Endodermal cell (in vitro differentiated cells): Measurements from ENCODE around the gene CNIH2. TPM values are rescaled to one million over a fixed set of nuclear protein-coding genes. Genes with fewer than 3 reads are reported as not detected.
A peak's percentile ranks its signal among the peaks of the same experiment; 100 is the strongest.

Source experiments
- DNase-seq: peaks from one replicate; pipeline ENCODE4 v3.0.0-alpha.2; 2017
- H3K27ac ChIP-seq: 2 replicates; pipeline ENCODE4 v1.5.1; 2013; ENCODE audit warnings: mild to moderate bottlenecking, low read depth, low read length, moderate library complexity
- H3K27me3 ChIP-seq: 2 replicates; pipeline ENCODE4 v1.6.1; 2013; ENCODE audit warnings: mild to moderate bottlenecking, low read length, moderate library complexity; ENCODE audit not compliant: insufficient read depth, control insufficient read depth, poor library complexity, severe bottlenecking
- H3K36me3 ChIP-seq: 2 replicates; pipeline ENCODE4 v1.7.0; 2013; ENCODE audit warnings: mild to moderate bottlenecking, low read length, moderate library complexity; ENCODE audit not compliant: control insufficient read depth, insufficient read depth
- H3K4me1 ChIP-seq: one replicate; pipeline ENCODE4 v1.7.0; 2013; ENCODE audit warnings: low read length; ENCODE audit not compliant: control insufficient read depth, insufficient read depth
- H3K4me3 ChIP-seq: 2 replicates; pipeline ENCODE4 v1.5.1; 2013; ENCODE audit warnings: mild to moderate bottlenecking, low read length, moderate library complexity
- H3K9ac ChIP-seq: 2 replicates; pipeline ENCODE4 v1.6.1; 2013; ENCODE audit warnings: mild to moderate bottlenecking, low read length, moderate library complexity; ENCODE audit not compliant: poor library complexity, severe bottlenecking; ENCODE audit errors: extremely low read depth
- H3K9me3 ChIP-seq: 2 replicates; pipeline ENCODE4 v1.6.1; 2013; ENCODE audit warnings: mild to moderate bottlenecking, low read length, moderate library complexity; ENCODE audit not compliant: control insufficient read depth
- H3K27ac Mint-ChIP-seq: 2 replicates; pipeline ENCODE4 v1.8.0; 2020; ENCODE audit warnings: mixed read lengths
- H3K27me3 Mint-ChIP-seq: 2 replicates; pipeline ENCODE4 v1.8.0; 2021; ENCODE audit warnings: mild to moderate bottlenecking, mixed read lengths; ENCODE audit not compliant: insufficient read depth
- H3K36me3 Mint-ChIP-seq: 2 replicates; pipeline ENCODE4 v1.8.0; 2020; ENCODE audit warnings: low read depth, mixed read lengths
- H3K4me1 Mint-ChIP-seq: 2 replicates; pipeline ENCODE4 v1.8.0; 2020; ENCODE audit warnings: mixed read lengths
- H3K4me3 Mint-ChIP-seq: 2 replicates; pipeline ENCODE4 v1.8.0; 2020; ENCODE audit warnings: mild to moderate bottlenecking, moderate library complexity, mixed read lengths
- H3K9me3 Mint-ChIP-seq: 2 replicates; pipeline ENCODE4 v1.8.0; 2020; ENCODE audit warnings: mild to moderate bottlenecking, mixed read lengths
- CTCF ChIP-seq: fragments of 200-600 bp; sonication (generic); conservative IDR thresholded peaks from 2 replicates; pipeline ENCODE4 v1.5.0; 2021; ENCODE audit warnings: antibody characterized with exemption, mild to moderate bottlenecking
- WGBS, 2 experiments: methylation state at CpG; one replicate each; pipeline versions ENCODE4 v1.1.5 to v1.1.7; 2013; ENCODE audit warnings: missing lambda C conversion rate in 2 of 2, mixed read lengths in 1 of 2; ENCODE audit not compliant: insufficient coverage in 1 of 2, insufficient read length in 1 of 2; 5-methylcytosine and 5-hydroxymethylcytosine counted together
- total RNA-seq, 2 donors: library from RNA; stranded (reverse); fragmentation: NEBNext Ultra II Directional in 1 of 2; extraction: Animal tissue kit (Norgen Biotek cat#: 25700) in 1 of 2; gene quantifications; 2 replicates in 1 of 2; 3 replicates in 1 of 2; pipeline ENCODE4 v1.2.1, GENCODE V29; 2021

CNIH2 gene
- total RNA-seq, 2 donors from 2014 or later, result 3.5 to 3.8 TPM

DNA sequence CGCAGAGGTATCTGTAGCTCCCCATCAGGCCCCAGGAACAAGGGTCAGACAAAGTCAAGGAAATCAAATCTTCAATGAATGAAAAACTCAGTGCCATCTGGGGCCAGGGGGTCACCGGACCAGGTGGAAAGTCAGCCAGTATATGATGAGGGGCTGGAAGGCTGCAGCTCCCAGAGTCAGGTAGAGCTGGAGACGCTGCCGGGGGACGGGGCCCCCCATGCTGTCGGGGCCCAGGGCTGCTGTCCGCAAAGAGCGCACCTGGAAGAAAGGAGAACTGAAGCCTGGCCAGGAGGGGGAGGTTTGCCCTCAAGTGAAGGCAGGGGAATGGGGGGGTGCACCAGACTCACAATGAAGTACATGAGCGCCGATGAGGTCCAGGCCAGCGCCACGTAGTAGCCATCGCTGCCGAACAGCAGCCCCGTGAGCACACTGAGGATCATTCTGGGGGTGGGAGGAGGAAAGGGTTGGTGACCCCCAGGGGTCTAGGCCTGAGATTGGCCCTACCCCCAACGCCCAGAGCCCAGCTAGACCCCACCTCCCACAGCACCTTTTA is 6.6 kb downstream of the CNIH2 start:
- Histone ChIP-seq H3K27ac (no peak overlapping the region), H3K9ac (no peak overlapping the region), H3K27me3 (peaks cover 6% of the 10 kb centered on the region), H3K36me3 (peaks cover 26% of the 10 kb centered on the region), H3K4me3 (no peak overlapping the region), H3K4me1 (peaks cover 3% of the 10 kb centered on the region), H3K9me3 (no peaks in the 10 kb centered on the region)
- peaks cover 6% of the 10 kb centered on the region for H3K36me3 Mint-ChIP-seq
- DNase-seq, result no peak
- TF ChIP-seq CTCF, result no peak
- H3K27me3 Mint-ChIP-seq, result peaks cover 23% of the 10 kb centered on the region
- H3K4me3 Mint-ChIP-seq, result no peak overlapping the region
- 96% methylated on average over 13 to 16 of the region's 16 CpGs for WGBS, 2 experiments
- H3K27ac Mint-ChIP-seq, result no peak overlapping the region
- H3K9me3 Mint-ChIP-seq, result no peaks in the 10 kb centered on the region
- peaks cover under 1% of the 10 kb centered on the region for H3K4me1 Mint-ChIP-seq

DNA sequence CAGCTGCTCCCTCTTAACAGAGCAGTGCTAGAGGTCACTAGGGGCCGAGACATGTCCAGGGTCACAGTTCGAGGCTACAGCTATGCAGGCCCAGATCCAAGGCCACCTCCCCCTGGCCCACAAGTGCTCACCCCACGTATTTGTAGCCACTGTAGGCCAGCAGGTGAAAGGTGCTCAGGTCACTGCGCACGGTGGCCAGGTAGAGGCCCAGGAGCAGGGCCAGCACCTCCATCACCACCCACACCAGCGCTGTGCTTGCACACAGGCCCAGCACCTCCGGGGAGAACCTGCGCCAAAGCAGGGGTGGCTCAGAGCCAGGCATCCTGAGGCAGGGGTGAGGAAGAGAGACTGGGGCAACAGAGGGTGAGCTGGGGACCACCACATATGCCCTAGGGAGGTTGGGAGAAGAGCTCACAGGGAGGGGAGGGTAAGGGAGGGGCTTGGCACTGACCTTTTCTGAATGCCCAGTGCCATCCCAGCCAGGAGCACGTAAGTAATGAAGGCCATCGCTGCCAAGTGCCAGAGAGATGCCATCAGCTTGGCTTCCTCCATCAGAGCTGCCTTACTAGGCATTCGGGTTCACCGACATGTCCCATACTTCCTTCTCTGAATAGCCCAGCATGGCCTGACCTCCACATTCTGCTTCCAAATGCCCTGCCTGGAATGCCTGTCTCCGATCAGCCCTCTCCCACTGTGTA is 7.4 kb downstream of the CNIH2 start:
- DNase-seq, result peak; percentile 35
- peaks cover 3% of the 10 kb centered on the region for H3K4me1 ChIP-seq
- Mint-ChIP-seq H3K4me1 (peaks cover 6% of the 10 kb centered on the region), H3K4me3 (no peak overlapping the region), H3K9me3 (no peaks in the 10 kb centered on the region), H3K27ac (no peak overlapping the region), H3K27me3 (peaks cover 23% of the 10 kb centered on the region), H3K36me3 (peaks cover 6% of the 10 kb centered on the region)
- no peak overlapping the region for H3K27ac ChIP-seq
- no peaks in the 10 kb centered on the region for H3K9me3 ChIP-seq
- H3K36me3 ChIP-seq, result peaks cover 26% of the 10 kb centered on the region
- TF ChIP-seq CTCF, result no peak
- peaks cover 6% of the 10 kb centered on the region for H3K27me3 ChIP-seq
- 92 to 95% methylated on average over 7 to 13 of the region's 13 CpGs for WGBS, 2 experiments
- H3K4me3 ChIP-seq, result no peak overlapping the region
- H3K9ac ChIP-seq, result no peak overlapping the region

GRCh38 chr11:66286699-66287098 is 8.7 kb downstream of the CNIH2 start:
- no peak for DNase-seq
- Mint-ChIP-seq H3K4me1 (peaks cover 6% of the 10 kb centered on the region), H3K4me3 (no peak overlapping the region), H3K36me3 (peaks cover 6% of the 10 kb centered on the region), H3K27ac (no peak overlapping the region), H3K9me3 (no peaks in the 10 kb centered on the region), H3K27me3 (peaks cover 23% of the 10 kb centered on the region)
- Histone ChIP-seq H3K27ac (no peak overlapping the region), H3K4me1 (peaks cover 3% of the 10 kb centered on the region), H3K36me3 (peaks cover 26% of the 10 kb centered on the region), H3K9ac (no peak overlapping the region), H3K4me3 (no peak overlapping the region), H3K9me3 (no peaks in the 10 kb centered on the region), H3K27me3 (peaks cover 19% of the 10 kb centered on the region)
- TF ChIP-seq CTCF, result no peak
- 93 to 100% methylated on average over 3 to 5 of the region's 5 CpGs for WGBS, 2 experiments
